ENCODE data around the gene RAB7B.

RAB7B gene

DNA sequence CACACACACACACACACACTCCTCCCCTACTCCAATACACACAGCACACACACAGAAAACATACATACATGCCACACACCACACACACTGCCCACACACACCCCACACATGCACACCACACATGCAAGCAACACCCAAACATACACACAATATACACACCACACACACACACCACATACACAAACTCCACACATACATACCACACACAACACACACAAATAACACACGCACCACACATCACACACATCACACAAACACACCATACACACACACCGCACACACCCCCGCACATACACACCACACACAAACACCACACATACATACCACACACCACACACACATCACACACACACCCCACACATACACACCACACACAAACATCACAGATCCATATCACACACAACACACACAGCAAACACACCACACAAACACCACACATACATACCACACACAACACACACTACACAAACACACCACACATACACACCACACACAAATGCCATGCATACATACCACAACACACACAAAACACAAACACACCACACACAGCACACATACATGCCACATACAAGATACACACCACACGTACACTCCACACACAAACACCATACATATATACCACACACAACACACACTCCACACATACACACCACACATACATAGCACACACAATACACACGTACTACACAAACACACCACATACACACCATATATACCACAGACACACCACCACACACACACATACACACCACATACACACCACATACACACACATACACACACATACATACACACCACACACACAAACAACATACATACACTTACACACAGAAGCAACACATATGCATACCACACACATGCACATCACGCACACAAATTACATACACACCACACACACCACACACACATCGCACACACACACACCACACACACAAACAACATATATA lies 932 bp upstream of the RAB7B start:
- Histone ChIP-seq H3F3A (ENCODE audit: insufficient read depth, low read length) (no peaks in the 10 kb centered on the region), H3K9ac (ENCODE audit: low read length) (no peak overlapping the region), H3K36me3 (replicated peaks; ENCODE audit: insufficient read depth, low read length) (no peaks in the 10 kb centered on the region), H3K27me3 (replicated peaks; ENCODE audit: insufficient read depth, low read length) (no peaks in the 10 kb centered on the region), H4K20me1 (ENCODE audit: insufficient read depth, low read length) (no peaks in the 10 kb centered on the region), H3K79me2 (ENCODE audit: low read length) (no peaks in the 10 kb centered on the region), H2AFZ (ENCODE audit: low read length) (no peak overlapping the region), H3K4me1 (ENCODE audit: low read length) (peaks cover 10% of the 10 kb centered on the region), H3K4me3 (ENCODE audit: low read length) (no peak overlapping the region), H3K9me3 (replicated peaks; ENCODE audit: insufficient read depth, low read length) (no peaks in the 10 kb centered on the region), H3K9me2 (replicated peaks; ENCODE audit: insufficient read depth, low read length) (no peaks in the 10 kb centered on the region), H3K27ac (ENCODE audit: low read length) (no peak overlapping the region), H3K4me2 (ENCODE audit: low read depth, low read length) (no peak overlapping the region)
- TF ChIP-seq EZH2 (optimal IDR thresholded peaks at IDR 0.05; ENCODE audit: low read depth, low read length), result no peak
- TF ChIP-seq EZH2phosphoT487 (IDR thresholded peaks at IDR 0.05; ENCODE audit: low read length), result no peak
- TF ChIP-seq, protein P1, sequence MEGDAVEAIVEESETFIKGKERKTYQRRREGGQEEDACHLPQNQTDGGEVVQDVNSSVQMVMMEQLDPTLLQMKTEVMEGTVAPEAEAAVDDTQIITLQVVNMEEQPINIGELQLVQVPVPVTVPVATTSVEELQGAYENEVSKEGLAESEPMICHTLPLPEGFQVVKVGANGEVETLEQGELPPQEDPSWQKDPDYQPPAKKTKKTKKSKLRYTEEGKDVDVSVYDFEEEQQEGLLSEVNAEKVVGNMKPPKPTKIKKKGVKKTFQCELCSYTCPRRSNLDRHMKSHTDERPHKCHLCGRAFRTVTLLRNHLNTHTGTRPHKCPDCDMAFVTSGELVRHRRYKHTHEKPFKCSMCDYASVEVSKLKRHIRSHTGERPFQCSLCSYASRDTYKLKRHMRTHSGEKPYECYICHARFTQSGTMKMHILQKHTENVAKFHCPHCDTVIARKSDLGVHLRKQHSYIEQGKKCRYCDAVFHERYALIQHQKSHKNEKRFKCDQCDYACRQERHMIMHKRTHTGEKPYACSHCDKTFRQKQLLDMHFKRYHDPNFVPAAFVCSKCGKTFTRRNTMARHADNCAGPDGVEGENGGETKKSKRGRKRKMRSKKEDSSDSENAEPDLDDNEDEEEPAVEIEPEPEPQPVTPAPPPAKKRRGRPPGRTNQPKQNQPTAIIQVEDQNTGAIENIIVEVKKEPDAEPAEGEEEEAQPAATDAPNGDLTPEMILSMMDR (IDR thresholded peaks at IDR 0.05; ENCODE audit: low read length), result no peak
- DNase-seq, result no peak

DNA sequence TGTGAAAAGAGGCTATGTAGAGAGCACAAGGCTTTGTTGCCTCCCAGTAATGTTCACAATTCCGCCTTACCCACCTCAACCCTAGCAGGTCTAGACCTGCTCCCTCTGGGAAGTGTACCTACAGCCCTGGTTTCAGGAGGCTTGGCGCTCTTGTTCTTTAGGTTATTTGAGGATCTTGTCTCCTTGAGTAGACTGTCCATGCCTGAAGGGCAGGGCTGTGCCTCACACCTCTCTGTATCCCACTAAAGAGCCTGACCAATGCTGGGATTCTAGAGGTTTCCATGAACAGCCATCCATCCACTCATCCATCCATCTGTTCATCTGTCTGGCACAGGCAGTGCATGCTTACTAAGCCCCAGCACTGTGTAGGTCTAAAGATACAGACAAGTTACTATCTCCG lies 1.0 kb downstream of the RAB7B start:
- Histone ChIP-seq H3K4me2 (ENCODE audit: low read depth, low read length) (no peak overlapping the region; the same call in 1 of the 2 replicates), H3K4me1 (ENCODE audit: low read length) (peaks cover 10% of the 10 kb centered on the region), H3K27me3 (replicated peaks; ENCODE audit: insufficient read depth, low read length) (no peaks in the 10 kb centered on the region), H3K9me3 (replicated peaks; ENCODE audit: insufficient read depth, low read length) (no peaks in the 10 kb centered on the region), H3K9me2 (replicated peaks; ENCODE audit: insufficient read depth, low read length) (no peaks in the 10 kb centered on the region), H2AFZ (ENCODE audit: low read length) (no peak overlapping the region), H3K9ac (ENCODE audit: low read length) (no peak overlapping the region), H4K20me1 (ENCODE audit: insufficient read depth, low read length) (no peaks in the 10 kb centered on the region), H3K27ac (ENCODE audit: low read length) (no peak overlapping the region), H3F3A (ENCODE audit: insufficient read depth, low read length) (no peaks in the 10 kb centered on the region), H3K4me3 (ENCODE audit: low read length) (no peak overlapping the region), H3K79me2 (ENCODE audit: low read length) (no peaks in the 10 kb centered on the region), H3K36me3 (replicated peaks; ENCODE audit: insufficient read depth, low read length) (no peaks in the 10 kb centered on the region)
- DNase-seq, result no peak
- TF ChIP-seq, protein P1 (IDR thresholded peaks at IDR 0.05; ENCODE audit: low read length), result no peak
- TF ChIP-seq EZH2 (optimal IDR thresholded peaks at IDR 0.05; ENCODE audit: low read depth, low read length), result no peak
- no peak for TF ChIP-seq EZH2phosphoT487 (IDR thresholded peaks at IDR 0.05; ENCODE audit: low read length)

DNA sequence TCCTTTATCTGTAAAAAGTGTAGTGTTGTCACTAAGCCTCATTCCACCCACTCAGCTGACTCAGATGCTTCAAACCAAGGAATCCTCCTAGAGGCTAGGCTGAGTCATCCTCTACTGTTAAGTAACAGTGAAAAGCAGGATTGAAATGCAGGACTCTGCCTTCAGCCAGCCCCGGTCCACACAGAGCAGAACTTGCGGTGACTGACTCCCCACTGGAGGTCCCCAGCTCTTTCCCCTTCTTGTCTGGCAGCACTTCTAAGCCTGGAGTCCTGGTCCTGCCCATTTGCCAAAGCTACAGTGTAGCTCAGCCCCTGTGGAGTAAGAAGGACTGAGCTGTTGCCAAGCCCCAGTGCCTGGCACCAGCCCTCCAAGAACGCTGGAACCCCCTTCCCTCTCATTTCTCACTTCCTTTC lies 1.7 kb downstream of the RAB7B start:
- no peaks in the 10 kb centered on the region for H3K79me2 ChIP-seq (ENCODE audit: low read length)
- no peak for DNase-seq

More for the DNA sequence above, 1.7 kb downstream of the RAB7B start:
- peaks cover 10% of the 10 kb centered on the region for H3K4me1 ChIP-seq (ENCODE audit: low read length)
- no peak for TF ChIP-seq EZH2phosphoT487 (IDR thresholded peaks at IDR 0.05; ENCODE audit: low read length)
- no peak overlapping the region for H3K4me3 ChIP-seq (ENCODE audit: low read length)
- H3K9me3 ChIP-seq (replicated peaks; ENCODE audit: insufficient read depth, low read length), result no peaks in the 10 kb centered on the region
- no peaks in the 10 kb centered on the region for H3K27me3 ChIP-seq (replicated peaks; ENCODE audit: insufficient read depth, low read length)
- H3K27ac ChIP-seq (ENCODE audit: low read length), result no peak overlapping the region
- no peaks in the 10 kb centered on the region for H3F3A ChIP-seq (ENCODE audit: insufficient read depth, low read length)
- H4K20me1 ChIP-seq (ENCODE audit: insufficient read depth, low read length), result no peaks in the 10 kb centered on the region
- H2AFZ ChIP-seq (ENCODE audit: low read length), result peak overlapping the region; percentile 11; the same call in 1 of the 2 replicates
- peak overlapping the region; percentile 10; the same call in 1 of the 2 replicates for H3K4me2 ChIP-seq (ENCODE audit: low read depth, low read length)
- no peaks in the 10 kb centered on the region for H3K9me2 ChIP-seq (replicated peaks; ENCODE audit: insufficient read depth, low read length)
- no peaks in the 10 kb centered on the region for H3K36me3 ChIP-seq (replicated peaks; ENCODE audit: insufficient read depth, low read length)
- H3K9ac ChIP-seq (ENCODE audit: low read length), result no peak overlapping the region

All from MM.1S (cell line).